NCI-H524 treated with DMSO at 0.1 percent for 48 hours (cell line): ENCODE measurements around the gene TTN.
"Not testable (repeated sequence)": the region's sequence is repeated elsewhere in the genome, so short reads cannot be mapped to it uniquely, and the experiment has no call there.

Experiments used
- DNase-seq: peaks from one replicate; lab custom pipeline; 2025; lab: John Stamatoyannopoulos, UW

The TTN gene

GRCh38 chr2:178658480-178658879 is 148.7 kb downstream of the TTN start:
- not testable (repeated sequence) for DNase-seq

DNA sequence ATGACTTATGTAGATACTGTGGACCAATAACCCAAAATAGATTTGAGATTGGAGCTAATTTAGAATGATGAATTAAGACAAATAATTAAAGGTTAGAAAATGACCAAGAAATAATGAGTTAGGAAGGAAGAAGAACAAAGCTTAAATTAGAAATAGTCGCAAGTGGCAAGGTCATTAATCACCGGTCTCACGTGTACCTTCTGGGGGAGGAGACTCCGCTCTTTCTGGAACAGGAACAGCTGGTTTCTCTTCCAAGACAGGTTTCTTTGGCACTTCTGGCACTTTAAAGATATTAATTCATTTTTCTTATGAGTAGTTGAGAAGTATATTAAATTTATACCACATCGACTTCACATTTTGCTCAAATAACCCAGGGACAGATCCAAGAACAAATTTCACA is 156.7 kb downstream of the TTN start:
- DNase-seq = no peak

DNA sequence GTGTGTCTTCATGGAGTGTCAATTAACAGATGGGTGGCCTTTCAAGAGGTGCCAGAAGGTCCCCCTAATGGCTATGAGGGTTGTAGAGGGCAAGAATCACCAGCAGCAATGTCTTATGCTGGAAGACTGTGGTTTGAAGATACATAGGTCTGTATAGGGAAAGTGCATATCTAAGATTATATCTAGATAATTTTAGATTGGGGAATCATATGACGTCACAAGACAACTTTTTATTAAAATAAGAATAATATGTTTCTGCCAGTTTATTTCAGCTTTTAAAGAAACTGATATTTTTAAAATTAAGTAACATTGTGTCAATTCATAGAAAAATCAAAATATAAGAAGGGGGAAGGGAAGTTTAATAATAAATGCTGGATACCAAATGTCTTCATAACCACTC is 162.3 kb downstream of the TTN start:
- DNase-seq = no peak

DNA sequence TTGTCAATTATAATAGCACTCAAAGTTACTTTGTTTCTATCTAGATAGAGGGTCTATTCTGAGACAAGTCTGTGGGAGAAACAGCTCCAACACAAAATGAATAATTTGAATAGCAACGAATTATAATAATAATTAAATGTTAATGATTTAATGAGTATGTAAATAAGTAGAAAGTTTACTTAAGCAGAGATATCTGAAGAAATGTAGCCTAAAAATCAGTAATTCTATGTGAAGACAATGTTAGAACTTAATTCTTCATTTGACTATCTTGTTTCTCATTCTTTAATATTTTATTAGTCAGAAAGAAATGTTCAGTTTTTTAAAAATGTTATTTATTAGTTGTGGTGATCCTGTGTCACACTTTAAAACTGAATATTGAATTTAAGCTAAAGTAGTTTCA is 165.7 kb downstream of the TTN start:
- no peak for DNase-seq

- DNase-seq = no peak
Measured at GRCh38 chr2:178635897-178636296, 171.3 kb downstream of the TTN start.

DNA sequence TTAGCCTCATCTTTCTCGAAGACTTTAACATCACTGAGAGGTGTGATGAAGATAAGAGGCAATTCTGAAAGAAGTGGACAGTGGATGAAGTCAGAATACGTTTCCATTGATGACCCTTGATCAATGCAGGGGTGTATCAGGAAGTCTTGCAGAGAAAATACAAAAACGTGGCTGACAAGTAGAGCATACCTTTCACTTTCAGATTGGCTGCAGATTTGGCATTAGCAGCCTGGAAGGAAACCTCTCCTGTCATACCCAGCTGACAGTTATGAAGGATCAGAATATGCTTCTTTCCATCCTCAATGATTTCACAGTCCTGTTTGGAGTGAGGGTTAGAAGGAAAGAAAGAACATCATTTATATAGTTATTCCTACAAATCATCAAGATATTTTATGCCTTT is 174.5 kb downstream of the TTN start:
- no peak for DNase-seq

GRCh38 chr2:178630581-178630980 is 176.6 kb downstream of the TTN start:
- DNase-seq = no peak

DNA sequence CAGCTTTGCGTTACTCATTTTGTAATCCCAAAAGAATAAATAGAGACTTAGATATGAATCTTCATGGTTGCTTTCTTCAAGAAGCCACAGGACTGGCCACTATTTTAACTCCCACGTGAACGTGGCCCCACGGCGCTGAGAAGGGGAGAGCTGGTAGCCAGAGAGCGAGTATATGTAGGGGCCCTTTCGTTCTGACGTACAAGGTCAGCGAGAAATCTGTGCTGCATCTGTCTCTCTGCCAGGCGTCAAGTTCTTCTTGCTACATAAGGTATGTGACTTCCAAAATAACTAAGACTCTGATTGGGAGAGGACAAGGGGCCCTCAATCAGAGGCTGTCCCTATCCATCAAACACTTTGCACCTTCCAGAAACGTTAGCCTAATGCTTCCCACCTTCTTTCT is 177.8 kb downstream of the TTN start:
- no peak for DNase-seq

DNA sequence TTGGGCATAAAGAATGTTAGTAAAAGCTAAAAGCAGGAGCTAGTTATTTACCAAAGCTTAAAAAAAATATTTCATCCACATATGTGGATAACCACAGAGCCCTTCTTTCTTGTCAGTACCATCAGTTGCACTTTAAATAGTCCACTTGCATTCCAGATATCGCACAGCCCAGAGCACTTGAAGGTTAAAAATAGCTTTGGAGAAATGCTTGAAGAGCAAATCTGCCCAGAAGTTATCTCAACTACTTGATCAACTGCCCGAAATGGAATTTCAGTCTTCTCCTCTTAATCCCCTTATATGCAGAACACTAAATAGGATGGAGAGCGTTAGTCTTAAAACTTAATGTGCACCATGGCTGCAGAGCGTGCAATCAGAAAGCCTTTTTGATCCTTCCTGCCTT is 178.6 kb downstream of the TTN start:
- no peak for DNase-seq

- DNase-seq = no peak
Measured at GRCh38 chr2:178627401-178627800, 179.8 kb downstream of the TTN start.

GRCh38 chr2:178615969-178616368 is 191.3 kb downstream of the TTN start:
- DNase-seq = no peak

- no peak for DNase-seq
Measured at GRCh38 chr2:178602901-178603300, 204.3 kb downstream of the TTN start.

GRCh38 chr2:178592655-178593054 is 214.6 kb downstream of the TTN start:
- no peak for DNase-seq

GRCh38 chr2:178589335-178589734 is 217.9 kb downstream of the TTN start:
- DNase-seq = no peak

DNA sequence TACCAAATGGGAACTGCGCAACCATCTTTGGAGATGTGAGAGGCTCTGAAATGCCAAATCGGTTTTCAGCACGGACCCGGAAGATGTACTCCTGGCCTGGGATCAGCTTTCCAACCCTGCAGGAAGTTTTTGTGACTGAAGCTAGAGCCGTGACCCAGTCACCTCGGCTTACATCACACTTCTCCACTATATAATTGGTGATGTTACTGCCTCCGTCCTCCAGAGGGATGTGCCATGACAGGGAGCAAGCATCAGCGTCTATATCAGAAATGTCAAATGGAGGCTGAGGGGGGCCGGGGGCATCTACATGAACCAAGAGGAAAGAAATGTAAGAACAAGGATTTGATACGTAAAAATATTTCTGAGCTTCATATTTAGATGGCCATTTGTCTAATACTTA is 222.6 kb downstream of the TTN start:
- no peak for DNase-seq

- DNase-seq = no peak
Measured at GRCh38 chr2:178579006-178579405, 228.2 kb downstream of the TTN start.

DNA sequence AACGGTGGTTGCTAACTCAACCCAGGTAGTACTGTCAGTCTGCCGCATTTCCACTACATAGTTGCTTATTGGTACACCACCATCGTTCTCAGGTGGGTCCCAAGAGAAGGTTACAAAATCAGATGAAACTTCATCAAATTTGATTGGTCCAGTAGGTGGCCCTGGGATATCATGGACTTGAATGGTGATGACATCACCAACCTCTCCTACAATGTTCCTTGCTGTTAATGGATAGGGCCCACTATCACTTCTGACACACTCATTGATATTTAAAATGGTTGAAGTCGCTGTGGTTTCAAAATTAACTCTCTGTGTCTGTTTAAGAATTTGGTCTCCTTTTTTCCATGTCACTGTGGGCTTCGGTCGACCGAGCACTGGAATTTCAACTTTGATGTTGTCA is 232.4 kb downstream of the TTN start:
- DNase-seq = no peak

DNA sequence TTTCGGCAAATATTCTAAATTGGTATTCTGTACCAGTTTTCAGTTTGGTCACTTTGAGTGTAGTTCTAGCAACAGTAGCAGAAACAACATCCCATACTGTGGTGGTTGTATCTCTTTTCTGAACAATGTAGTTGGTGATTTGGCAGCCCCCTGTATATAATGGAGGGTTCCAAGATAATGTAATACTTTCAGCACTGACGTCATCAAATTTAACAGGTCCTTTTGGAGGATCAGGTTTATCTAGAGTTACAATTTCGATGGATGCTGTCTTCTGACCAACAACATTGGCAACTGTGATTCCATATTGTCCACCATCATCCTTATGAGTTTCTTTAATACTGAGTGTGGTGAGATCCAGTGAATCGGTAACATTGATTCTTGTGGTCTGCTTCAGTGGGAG is 239.0 kb downstream of the TTN start:
- no peak for DNase-seq

DNA sequence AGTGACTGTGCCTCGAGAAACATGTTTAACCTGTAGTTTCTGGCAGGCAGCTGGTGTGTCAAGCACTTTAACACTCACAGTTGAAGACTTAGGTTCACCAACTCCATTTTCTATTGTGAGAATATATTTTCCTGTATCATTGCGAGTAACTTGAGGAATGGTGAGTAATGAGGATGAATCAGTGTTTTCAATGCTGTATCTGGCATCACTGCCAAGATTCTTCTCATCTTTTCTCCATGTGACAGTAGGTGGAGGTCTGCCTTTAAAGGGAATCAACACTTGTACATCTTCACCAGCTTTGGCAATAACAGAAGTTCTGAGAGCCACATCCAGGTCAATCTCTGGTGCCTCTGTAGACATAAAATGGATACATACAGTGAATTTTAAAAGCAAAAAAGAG is 254.2 kb downstream of the TTN start:
- no peak for DNase-seq

DNA sequence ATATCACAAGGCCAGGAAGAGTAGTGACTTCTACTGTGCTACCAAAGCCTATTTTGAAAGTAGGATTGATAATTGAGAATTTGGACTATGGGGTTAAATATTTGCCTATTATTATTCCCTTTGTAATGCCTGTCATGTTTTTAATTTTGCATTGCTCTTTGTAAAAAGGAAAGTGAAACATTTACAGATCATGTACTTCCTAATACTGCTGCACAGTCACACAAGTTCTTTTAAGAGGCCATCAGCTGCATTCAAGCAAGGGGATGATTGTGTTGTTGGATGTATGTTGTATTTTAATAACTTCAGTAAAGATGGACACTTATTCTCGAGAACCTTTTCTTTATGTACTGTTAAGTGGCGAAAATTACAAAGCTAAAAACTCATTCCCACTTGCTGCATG is 256.9 kb downstream of the TTN start:
- DNase-seq = no peak

DNA sequence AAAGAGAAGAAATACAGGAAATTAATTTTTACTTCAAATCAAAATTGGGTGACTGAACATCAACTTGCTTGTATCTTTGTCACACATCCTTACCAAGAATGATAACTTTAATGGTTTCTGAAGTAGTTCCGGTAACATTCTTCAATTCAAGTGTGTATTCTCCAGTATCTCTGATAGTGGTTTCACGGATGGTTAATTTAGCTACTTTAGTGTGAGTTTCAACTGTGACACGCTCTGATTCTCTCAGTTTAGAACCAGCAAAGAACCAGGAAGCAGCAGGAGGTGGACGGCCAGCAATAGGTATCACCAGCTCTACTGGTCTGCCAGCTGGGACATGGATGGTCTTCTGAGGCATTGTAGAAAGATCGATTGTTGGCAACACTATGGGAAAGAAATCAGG is 264.7 kb downstream of the TTN start:
- no peak for DNase-seq

DNA sequence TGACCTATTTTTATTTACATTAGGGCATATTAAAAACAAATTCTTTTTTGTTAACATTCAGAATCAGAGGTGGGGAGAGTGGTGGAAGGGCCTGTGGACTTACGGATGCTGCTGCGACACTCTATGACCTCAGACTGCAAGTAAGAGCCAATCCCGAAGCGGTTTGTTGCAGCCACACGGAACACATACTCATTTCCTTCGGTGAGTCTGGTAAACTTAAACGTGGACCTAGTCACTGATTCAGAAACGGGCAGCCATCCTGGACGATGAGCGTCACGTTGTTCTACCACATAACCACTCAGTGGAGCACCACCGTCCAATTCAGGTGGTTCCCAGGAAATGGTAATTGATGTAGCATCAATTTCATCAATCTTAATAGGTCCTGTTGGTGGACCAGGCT is 265.1 kb downstream of the TTN start:
- no peak for DNase-seq

DNA sequence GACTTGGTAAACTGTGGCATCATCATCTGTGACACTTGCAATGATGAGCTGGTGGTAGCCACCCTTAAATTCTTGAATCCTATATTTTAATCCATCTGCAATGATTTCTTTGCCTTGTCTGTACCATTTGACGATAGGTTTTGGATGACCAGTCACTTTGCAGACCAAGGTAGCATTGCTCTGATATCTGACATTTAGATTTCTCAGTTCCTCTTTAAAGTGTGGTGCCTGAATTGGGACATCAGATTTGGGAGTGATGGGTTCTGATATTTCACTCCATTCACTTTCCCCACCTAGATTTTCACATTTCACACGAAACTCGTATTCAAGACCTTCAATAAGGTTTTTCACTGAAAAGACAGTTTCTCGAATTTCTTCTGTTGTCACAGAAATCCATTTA is 271.2 kb downstream of the TTN start:
- no peak for DNase-seq

DNA sequence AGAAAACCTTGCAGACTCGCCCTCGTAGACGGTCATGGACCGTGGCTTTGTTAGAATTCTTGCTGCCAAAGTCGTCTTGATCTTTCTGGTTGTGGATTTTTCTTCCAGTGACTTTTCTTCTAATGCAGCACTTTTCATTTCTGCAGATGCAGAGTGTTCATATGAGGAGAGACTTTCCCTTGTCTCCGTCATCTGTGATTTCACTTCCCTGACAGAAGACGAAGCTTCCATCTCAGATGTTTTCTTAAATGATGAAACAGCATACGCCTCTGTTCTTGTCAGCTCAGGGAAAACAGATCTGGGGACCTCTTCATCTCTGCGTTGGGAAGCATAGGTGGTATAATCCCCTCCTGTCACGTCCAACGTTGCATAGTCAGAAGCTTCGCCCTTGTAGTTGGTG is 276.1 kb downstream of the TTN start:
- DNase-seq = no peak

GRCh38 chr2:178530625-178531142 is 276.5 kb downstream of the TTN start:
- DNase-seq = no peak
